ENCODE results near the gene USP36. TPM values are rescaled to one million over a fixed set of nuclear protein-coding genes. Genes with fewer than 3 reads are reported as not detected.

Gene USP36
- polyA plus RNA-seq, 1 donor (not counting 4 experiments of a cell fraction or from before 2014, with no cell fraction given): 25.2 TPM

- dilution Hi-C loops (cut with MboI; ENCODE audit: extremely low pct_ligation_motif_present, low sequenced_read_pairs): no loop called here
- Histone ChIP-seq H3K4me3 (ENCODE audit: control insufficient read depth in 2 of 3, extremely low read depth in 1 of 3, insufficient read depth in 2 of 3, low read depth in 1 of 3, low read length in 3 of 3) (no peak overlapping the region), H2AFZ (ENCODE audit: control insufficient read depth, low read length) (no peak overlapping the region), H3K9ac (ENCODE audit: control insufficient read depth, extremely low read depth, insufficient read depth, low read length) (no peak overlapping the region), H3K9me3 (ENCODE audit: control insufficient read depth, low read depth, low read length) (no peaks in the 10 kb centered on the region), H3K79me2 (ENCODE audit: control insufficient read depth, insufficient read depth, low read length) (peaks cover 6% of the 10 kb centered on the region), H3K4me1 (ENCODE audit: control insufficient read depth, extremely low read depth, insufficient read depth, low read length) (peaks cover 5% of the 10 kb centered on the region), H3K27me3 (ENCODE audit: control insufficient read depth, extremely low read depth, insufficient read depth, low read length) (no peaks in the 10 kb centered on the region), H3K4me2 (ENCODE audit: control insufficient read depth, extremely low read depth, insufficient read depth, low read depth, low read length) (no peak overlapping the region), H3K36me3 (ENCODE audit: control insufficient read depth in 2 of 2, extremely low read depth in 1 of 2, insufficient read depth in 2 of 2, low read length in 2 of 2) (peaks cover 52 to 60% of the 10 kb centered on the region in 2 experiments), H3K27ac (ENCODE audit: control insufficient read depth, insufficient read depth, low read length) (no peak overlapping the region), H4K20me1 (ENCODE audit: control insufficient read depth, extremely low read depth, insufficient read depth, low read length) (peaks cover 3% of the 10 kb centered on the region), H3K9me1 (ENCODE audit: control insufficient read depth, extremely low read depth, insufficient read depth, low read length) (peaks cover 2% of the 10 kb centered on the region)
- FAIRE-seq: no peak
- DNase-seq (ENCODE audit: low read depth, low spot score): no peak
- TF ChIP-seq CTCF (optimal IDR thresholded peaks at IDR 0.05 in 1 of 3, IDR thresholded peaks at IDR 0.05 in 1 of 3, conservative IDR thresholded peaks at IDR 0.05 in 1 of 3; ENCODE audit: extremely low read depth in 1 of 3, insufficient read depth in 2 of 3, low read length in 3 of 3): no peak
- TF ChIP-seq EZH2 (IDR thresholded peaks at IDR 0.05; ENCODE audit: low read length): no peak
Measured at GRCh38 chr17:78802008-78802407, 38.6 kb downstream of the USP36 start.

GRCh38 chr17:78800132-78800931 is 40.3 kb downstream of the USP36 start:
- Histone ChIP-seq H3K4me1 (ENCODE audit: control insufficient read depth, extremely low read depth, insufficient read depth, low read length) (peaks cover 5% of the 10 kb centered on the region), H3K27me3 (ENCODE audit: control insufficient read depth, extremely low read depth, insufficient read depth, low read length) (no peaks in the 10 kb centered on the region), H4K20me1 (ENCODE audit: control insufficient read depth, extremely low read depth, insufficient read depth, low read length) (peaks cover 3% of the 10 kb centered on the region), H3K9ac (ENCODE audit: control insufficient read depth, extremely low read depth, insufficient read depth, low read length) (no peak overlapping the region), H3K4me2 (ENCODE audit: control insufficient read depth, extremely low read depth, insufficient read depth, low read depth, low read length) (no peak overlapping the region), H3K9me1 (ENCODE audit: control insufficient read depth, extremely low read depth, insufficient read depth, low read length) (peaks cover 2% of the 10 kb centered on the region), H3K79me2 (ENCODE audit: control insufficient read depth, insufficient read depth, low read length) (peaks cover 3% of the 10 kb centered on the region), H3K36me3 (ENCODE audit: control insufficient read depth in 2 of 2, extremely low read depth in 1 of 2, insufficient read depth in 2 of 2, low read length in 2 of 2) (peaks cover 47 to 56% of the 10 kb centered on the region in 2 experiments), H3K9me3 (ENCODE audit: control insufficient read depth, low read depth, low read length) (no peaks in the 10 kb centered on the region), H2AFZ (ENCODE audit: control insufficient read depth, low read length) (no peak overlapping the region), H3K27ac (ENCODE audit: control insufficient read depth, insufficient read depth, low read length) (no peak overlapping the region), H3K4me3 (ENCODE audit: control insufficient read depth in 2 of 3, extremely low read depth in 1 of 3, insufficient read depth in 2 of 3, low read depth in 1 of 3, low read length in 3 of 3) (no peak overlapping the region)
- TF ChIP-seq EZH2 (IDR thresholded peaks at IDR 0.05; ENCODE audit: low read length) (no peak), CTCF (optimal IDR thresholded peaks at IDR 0.05 in 1 of 3, IDR thresholded peaks at IDR 0.05 in 1 of 3, conservative IDR thresholded peaks at IDR 0.05 in 1 of 3; ENCODE audit: extremely low read depth in 1 of 3, insufficient read depth in 2 of 3, low read length in 3 of 3) (no peak)
- no peak for DNase-seq (ENCODE audit: low read depth, low spot score)
- no peak for FAIRE-seq
- dilution Hi-C loops (cut with MboI; ENCODE audit: extremely low pct_ligation_motif_present, low sequenced_read_pairs): no loop called here
